GM12872 (cell line): ENCODE measurements around the gene IL17RA.

Source experiments
- TF ChIP-seq, protein P1 (sequence below): IDR thresholded peaks from 3 replicates; pipeline ENCODE4 v1.5.1; 2011; ENCODE audit warnings: low read depth, mild to moderate bottlenecking, low read length, moderate library complexity; ENCODE audit not compliant: insufficient read depth

The IL17RA gene

DNA sequence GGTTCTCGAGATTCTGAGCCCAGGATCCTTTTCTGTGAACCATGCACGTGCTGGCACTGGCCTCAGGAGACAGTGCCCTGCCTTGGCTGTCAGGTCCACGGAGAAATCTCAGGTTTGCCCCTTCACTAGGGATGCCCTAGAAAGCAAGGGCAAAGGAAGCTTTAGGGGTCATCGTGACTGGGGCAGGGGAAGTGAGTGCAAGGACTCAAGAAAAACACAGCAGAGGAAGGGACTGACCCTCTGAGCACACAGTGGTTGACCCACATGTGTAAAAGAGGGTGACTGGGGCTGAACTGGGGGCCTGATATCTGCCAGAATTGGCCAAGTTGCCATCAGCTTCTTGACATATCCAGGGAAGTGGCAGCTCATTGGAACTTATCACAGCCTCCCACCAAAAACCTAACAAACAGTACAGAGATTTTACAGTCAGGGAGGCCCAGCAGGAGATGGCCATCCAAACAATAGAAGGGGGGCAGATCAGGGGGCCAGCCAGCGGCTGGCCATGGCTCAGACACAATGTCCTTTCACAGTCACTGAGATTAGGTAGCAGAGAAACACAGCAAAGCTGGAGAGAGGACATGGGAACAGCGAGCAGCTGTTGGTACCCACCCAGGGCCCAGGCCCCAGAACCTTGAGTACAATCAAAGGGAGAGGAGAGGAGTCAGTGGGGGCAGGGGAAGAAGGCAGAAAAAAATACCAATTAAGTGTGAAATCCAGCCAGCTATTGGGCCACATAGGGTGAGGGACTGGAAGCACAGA lies 32.0 kb downstream of the IL17RA start:
- TF ChIP-seq, protein P1, sequence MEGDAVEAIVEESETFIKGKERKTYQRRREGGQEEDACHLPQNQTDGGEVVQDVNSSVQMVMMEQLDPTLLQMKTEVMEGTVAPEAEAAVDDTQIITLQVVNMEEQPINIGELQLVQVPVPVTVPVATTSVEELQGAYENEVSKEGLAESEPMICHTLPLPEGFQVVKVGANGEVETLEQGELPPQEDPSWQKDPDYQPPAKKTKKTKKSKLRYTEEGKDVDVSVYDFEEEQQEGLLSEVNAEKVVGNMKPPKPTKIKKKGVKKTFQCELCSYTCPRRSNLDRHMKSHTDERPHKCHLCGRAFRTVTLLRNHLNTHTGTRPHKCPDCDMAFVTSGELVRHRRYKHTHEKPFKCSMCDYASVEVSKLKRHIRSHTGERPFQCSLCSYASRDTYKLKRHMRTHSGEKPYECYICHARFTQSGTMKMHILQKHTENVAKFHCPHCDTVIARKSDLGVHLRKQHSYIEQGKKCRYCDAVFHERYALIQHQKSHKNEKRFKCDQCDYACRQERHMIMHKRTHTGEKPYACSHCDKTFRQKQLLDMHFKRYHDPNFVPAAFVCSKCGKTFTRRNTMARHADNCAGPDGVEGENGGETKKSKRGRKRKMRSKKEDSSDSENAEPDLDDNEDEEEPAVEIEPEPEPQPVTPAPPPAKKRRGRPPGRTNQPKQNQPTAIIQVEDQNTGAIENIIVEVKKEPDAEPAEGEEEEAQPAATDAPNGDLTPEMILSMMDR: no peak

- TF ChIP-seq, protein P1: no peak
Observed at GRCh38 chr22:17117400-17117799, 32.6 kb downstream of the IL17RA start.

- TF ChIP-seq, protein P1: no peak
Observed at GRCh38 chr22:17117890-17118289, 33.1 kb downstream of the IL17RA start.

- TF ChIP-seq, protein P1: no peak
Observed at GRCh38 chr22:17118342-17118741, 33.5 kb downstream of the IL17RA start.

DNA sequence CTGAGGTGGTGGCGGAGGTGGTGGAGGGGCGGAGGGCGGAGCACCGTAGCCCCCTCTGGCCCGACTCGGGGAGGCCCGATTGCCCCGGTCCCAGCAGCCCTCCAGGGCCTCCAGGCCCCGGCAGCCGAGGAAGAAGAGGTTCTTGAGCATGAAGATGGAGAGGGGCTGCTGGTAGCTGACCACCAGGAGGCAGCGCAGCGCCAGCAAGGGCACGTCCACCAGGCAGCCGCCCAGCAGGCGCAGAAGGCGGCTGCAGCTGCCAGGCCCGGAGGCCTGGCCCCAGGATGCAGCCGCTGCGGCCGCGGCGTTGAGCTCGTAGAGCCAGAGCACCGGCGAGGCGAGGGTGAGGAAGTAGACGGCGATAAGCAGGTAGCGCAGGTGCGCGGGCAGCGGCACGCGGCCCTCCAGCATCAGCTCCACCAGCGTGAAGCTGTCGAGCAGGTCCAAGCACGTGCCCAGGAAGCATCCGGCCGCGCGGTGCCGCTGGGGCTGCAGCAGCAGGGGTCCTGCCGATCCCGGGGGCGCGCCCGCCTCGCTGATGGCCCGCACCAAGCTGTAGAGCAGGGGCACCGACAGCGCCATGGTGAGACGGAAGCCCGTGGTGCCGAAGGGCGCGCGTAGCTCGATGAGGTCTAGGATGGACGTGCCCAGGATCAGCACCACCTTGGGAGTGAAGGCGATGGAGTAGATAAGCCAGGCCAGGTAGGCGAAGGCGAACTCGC lies 34.8 kb downstream of the IL17RA start:
- TF ChIP-seq, protein P1: peak; percentile 26; the same call in 1 of the 3 replicates

- TF ChIP-seq, protein P1: no peak
Observed at GRCh38 chr22:17120281-17120680, 35.5 kb downstream of the IL17RA start.

DNA sequence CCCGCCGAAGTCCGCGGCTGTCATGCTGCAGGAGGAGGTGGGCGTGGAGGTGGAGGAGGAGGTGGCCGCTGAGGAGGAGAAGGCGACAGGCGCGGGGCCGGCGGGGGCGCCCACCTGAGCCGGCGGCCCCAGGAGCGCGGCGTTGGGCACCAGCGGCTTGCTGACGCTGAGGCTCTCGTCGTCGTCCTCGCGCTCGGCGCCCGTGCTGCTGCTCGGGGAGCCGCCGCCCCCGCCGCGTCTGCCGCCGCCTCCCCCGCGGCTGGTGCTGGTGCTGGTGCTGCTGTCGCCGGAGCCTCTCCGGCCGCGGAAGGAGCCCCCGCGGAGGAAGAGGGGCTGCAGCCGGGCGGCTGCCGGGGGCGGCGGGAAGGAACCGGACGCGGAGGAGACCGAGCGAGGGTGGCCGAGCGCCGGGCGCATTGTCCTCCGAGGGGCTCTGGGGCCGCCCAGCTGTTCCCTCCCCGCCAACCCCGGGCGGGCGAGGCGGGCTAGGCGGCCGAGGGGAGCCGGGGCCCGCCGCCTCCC lies 36.0 kb downstream of the IL17RA start:
- TF ChIP-seq, protein P1: no peak
